Smooth muscle cell (in vitro differentiated cells): ENCODE results near the gene ATG16L1. TPM values are rescaled to one million over a fixed set of nuclear protein-coding genes. Genes with fewer than 3 reads are reported as not detected.

Experiments used
- DNase-seq: peaks from one replicate; lab custom pipeline; 2025; ENCODE audit not compliant: unreplicated experiment; lab: John Stamatoyannopoulos, UW
- H2AFZ ChIP-seq: fragments of 200-600 bp; sonication (generic); 2 replicates; pipeline ENCODE4 v1.6.0; 2016; ENCODE audit warnings: antibody characterized with exemption, low read depth, mild to moderate bottlenecking
- H3F3A ChIP-seq: fragments of 200-600 bp; sonication (generic); 2 replicates; pipeline ENCODE4 v1.6.0; 2017; ENCODE audit warnings: antibody characterized with exemption, low read depth
- H3K27ac ChIP-seq: fragments of 200-600 bp; sonication (generic); 2 replicates; pipeline ENCODE4 v1.5.1; 2016; ENCODE audit warnings: low read depth, mild to moderate bottlenecking
- H3K27me3 ChIP-seq: fragments of 200-600 bp; sonication (generic); 2 replicates; pipeline ENCODE4 v1.6.1; 2016; ENCODE audit warnings: low read depth, mild to moderate bottlenecking
- H3K36me3 ChIP-seq: fragments of 200-600 bp; sonication (generic); 2 replicates; pipeline ENCODE4 v1.5.1; 2016; ENCODE audit warnings: low read depth
- H3K4me1 ChIP-seq: fragments of 200-600 bp; sonication (generic); 2 replicates; pipeline ENCODE4 v1.5.1; 2016; ENCODE audit warnings: low read depth
- H3K4me2 ChIP-seq: fragments of 200-600 bp; sonication (generic); 2 replicates; pipeline ENCODE4 v1.6.0; 2016; ENCODE audit warnings: mild to moderate bottlenecking
- H3K4me3 ChIP-seq: fragments of 200-600 bp; sonication (generic); 2 replicates; pipeline ENCODE4 v1.5.1; 2016; ENCODE audit warnings: mild to moderate bottlenecking
- H3K79me2 ChIP-seq: fragments of 200-600 bp; sonication (generic); 2 replicates; pipeline ENCODE4 v1.6.0; 2016; ENCODE audit warnings: low read depth, mild to moderate bottlenecking
- H3K9ac ChIP-seq: fragments of 200-600 bp; sonication (generic); 2 replicates; pipeline ENCODE4 v1.6.0; 2016; ENCODE audit warnings: low read depth
- H3K9me3 ChIP-seq: fragments of 200-600 bp; sonication (generic); replicated peaks from 2 replicates; pipeline ENCODE4 v1.5.1; 2016; ENCODE audit warnings: low read depth
- H4K20me1 ChIP-seq: fragments of 200-600 bp; sonication (generic); 2 replicates; pipeline ENCODE4 v1.6.0; 2016; ENCODE audit warnings: low read depth
- WGBS: methylation state at CpG from one replicate; pipeline ENCODE4 v1.1.7; 2016; ENCODE audit warnings: low lambda C conversion rate; 5-methylcytosine and 5-hydroxymethylcytosine counted together
- polyA plus RNA-seq: library from polyadenylated mRNA; unstranded; fragments of >200 nt; fragmentation: Nextera tagmentation; extraction: Ambion mirVana; gene quantifications from 2 replicates; pipeline ENCODE4 v1.2.1, GENCODE V29; 2016
- total RNA-seq: library from RNA; depleted of rRNA; stranded (reverse); fragments of >200 nt; gene quantifications from 2 replicates; pipeline ENCODE4 v1.2.3, GENCODE V29; 2014
- TF ChIP-seq, protein P1 (sequence below): fragments of 200-600 bp; sonication (generic); IDR thresholded peaks from 2 replicates; pipeline ENCODE4 v1.5.1; 2017; ENCODE audit warnings: borderline replicate concordance, mild to moderate bottlenecking, antibody characterized with exemption; ENCODE audit not compliant: insufficient read depth, poor library complexity, severe bottlenecking

The ATG16L1 gene
- total and polyA plus RNA-seq, 2 experiments from 2014 or later, result 12.5 to 26.4 TPM

DNA sequence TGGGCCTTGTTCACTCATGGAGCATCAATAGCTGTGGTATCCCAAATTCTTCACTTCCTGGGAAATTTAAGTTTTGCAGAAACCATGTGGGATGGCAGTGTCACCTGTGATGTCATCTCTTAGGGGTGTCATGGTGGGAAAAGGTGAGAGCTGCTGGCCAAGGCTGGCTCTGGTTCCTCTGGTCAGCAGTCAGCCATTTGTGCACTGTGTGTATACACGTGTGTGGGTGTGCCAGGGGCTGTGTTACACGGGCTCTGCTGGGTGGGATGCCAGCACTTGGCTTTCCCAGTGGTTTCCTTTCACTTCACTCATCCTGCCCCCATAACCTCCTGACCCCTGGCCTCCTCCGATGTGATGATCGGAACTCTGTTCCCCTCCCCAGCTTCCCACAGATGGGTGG is 77.4 kb downstream of the ATG16L1 start:
- WGBS, result 97% methylated on average over 4 of the region's 4 CpGs
- H3K79me2 ChIP-seq, result no peaks in the 10 kb centered on the region
- H3K27me3 ChIP-seq, result no peaks in the 10 kb centered on the region
- no peak overlapping the region for H3K4me2 ChIP-seq
- no peak overlapping the region for H3K27ac ChIP-seq
- H3K9me3 ChIP-seq, result no peaks in the 10 kb centered on the region
- H3K4me3 ChIP-seq, result no peak overlapping the region
- H3K36me3 ChIP-seq, result no peaks in the 10 kb centered on the region
- H4K20me1 ChIP-seq, result no peaks in the 10 kb centered on the region
- peaks cover 8% of the 10 kb centered on the region for H3K4me1 ChIP-seq
- no peak overlapping the region for H3K9ac ChIP-seq
- no peak for DNase-seq
- no peak overlapping the region for H2AFZ ChIP-seq
- TF ChIP-seq, protein P1, sequence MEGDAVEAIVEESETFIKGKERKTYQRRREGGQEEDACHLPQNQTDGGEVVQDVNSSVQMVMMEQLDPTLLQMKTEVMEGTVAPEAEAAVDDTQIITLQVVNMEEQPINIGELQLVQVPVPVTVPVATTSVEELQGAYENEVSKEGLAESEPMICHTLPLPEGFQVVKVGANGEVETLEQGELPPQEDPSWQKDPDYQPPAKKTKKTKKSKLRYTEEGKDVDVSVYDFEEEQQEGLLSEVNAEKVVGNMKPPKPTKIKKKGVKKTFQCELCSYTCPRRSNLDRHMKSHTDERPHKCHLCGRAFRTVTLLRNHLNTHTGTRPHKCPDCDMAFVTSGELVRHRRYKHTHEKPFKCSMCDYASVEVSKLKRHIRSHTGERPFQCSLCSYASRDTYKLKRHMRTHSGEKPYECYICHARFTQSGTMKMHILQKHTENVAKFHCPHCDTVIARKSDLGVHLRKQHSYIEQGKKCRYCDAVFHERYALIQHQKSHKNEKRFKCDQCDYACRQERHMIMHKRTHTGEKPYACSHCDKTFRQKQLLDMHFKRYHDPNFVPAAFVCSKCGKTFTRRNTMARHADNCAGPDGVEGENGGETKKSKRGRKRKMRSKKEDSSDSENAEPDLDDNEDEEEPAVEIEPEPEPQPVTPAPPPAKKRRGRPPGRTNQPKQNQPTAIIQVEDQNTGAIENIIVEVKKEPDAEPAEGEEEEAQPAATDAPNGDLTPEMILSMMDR, result no peak
- no peaks in the 10 kb centered on the region for H3F3A ChIP-seq

DNA sequence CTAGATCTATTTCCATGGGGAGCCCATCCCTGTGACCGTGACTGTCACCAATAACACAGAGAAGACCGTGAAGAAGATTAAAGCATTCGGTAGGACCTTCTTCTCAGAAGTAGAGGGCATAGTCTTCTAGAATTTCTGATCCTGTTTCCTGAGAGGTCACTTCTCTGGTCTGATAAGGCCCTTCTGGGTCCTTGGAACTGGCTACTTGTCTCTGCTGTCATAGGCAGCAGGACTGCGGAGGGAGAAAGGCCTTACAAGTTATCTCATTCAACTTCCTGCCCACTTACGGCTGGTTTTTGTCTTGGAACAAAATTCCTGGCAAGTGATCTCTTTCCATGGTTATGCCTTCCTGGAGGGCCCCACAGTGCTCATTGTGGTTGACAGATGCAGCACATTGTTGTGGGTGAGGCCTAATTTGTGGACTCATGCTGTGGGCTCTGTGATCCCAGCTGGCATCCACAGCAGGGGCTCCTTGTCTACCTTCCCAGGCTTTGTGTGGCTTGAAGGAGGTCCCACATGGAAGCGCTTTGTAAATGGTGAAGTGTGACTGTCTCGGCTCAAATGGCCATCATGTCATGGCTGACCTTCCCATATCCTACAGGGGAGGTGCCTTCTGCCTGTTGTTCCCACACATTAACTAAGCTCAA is 78.1 kb downstream of the ATG16L1 start:
- H3F3A ChIP-seq, result no peaks in the 10 kb centered on the region
- no peaks in the 10 kb centered on the region for H3K36me3 ChIP-seq
- peak overlapping the region; percentile 1 for H3K4me2 ChIP-seq
- no peaks in the 10 kb centered on the region for H4K20me1 ChIP-seq
- H2AFZ ChIP-seq, result peak overlapping the region; percentile 20
- peak overlapping the region; percentile 7 for H3K27ac ChIP-seq
- H3K27me3 ChIP-seq, result no peaks in the 10 kb centered on the region
- no peak overlapping the region for H3K4me3 ChIP-seq
- H3K9ac ChIP-seq, result no peak overlapping the region
- TF ChIP-seq, protein P1, result no peak
- WGBS, result 42% methylated on average over 7 of the region's 7 CpGs
- no peaks in the 10 kb centered on the region for H3K9me3 ChIP-seq
- DNase-seq, result no peak
- H3K79me2 ChIP-seq, result no peaks in the 10 kb centered on the region
- H3K4me1 ChIP-seq, result peaks cover 8% of the 10 kb centered on the region

DNA sequence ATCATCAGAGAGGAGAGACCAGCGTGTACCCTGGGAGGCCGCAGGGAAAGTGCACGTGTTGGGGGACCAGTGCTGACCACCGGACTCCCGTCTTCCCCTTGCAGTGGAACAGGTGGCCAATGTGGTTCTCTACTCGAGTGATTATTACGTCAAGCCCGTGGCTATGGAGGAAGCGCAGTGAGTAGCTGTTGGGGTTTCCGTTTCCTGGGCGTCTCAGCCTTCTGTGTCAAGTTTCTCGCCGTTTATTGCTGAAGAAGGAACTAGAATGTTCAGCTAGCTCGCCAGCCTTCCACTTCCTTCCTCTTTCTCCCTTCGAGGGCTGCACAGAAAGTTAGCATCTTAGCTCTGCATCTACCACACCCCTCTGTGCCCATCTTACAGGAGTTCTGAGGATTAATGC is 80.1 kb downstream of the ATG16L1 start:
- no peak for DNase-seq

More for the DNA sequence above, 80.1 kb downstream of the ATG16L1 start:
- no peak overlapping the region for H2AFZ ChIP-seq
- no peak overlapping the region for H3K9ac ChIP-seq
- no peak overlapping the region for H3K27ac ChIP-seq
- no peaks in the 10 kb centered on the region for H3K9me3 ChIP-seq
- no peak overlapping the region for H3K4me3 ChIP-seq
- no peaks in the 10 kb centered on the region for H3K36me3 ChIP-seq
- no peaks in the 10 kb centered on the region for H3F3A ChIP-seq
- 91% methylated on average over 15 of the region's 15 CpGs for WGBS
- TF ChIP-seq, protein P1, result no peak
- no peaks in the 10 kb centered on the region for H3K27me3 ChIP-seq
- no peaks in the 10 kb centered on the region for H4K20me1 ChIP-seq
- no peak overlapping the region for H3K4me2 ChIP-seq
- H3K4me1 ChIP-seq, result peaks cover 8% of the 10 kb centered on the region
- no peaks in the 10 kb centered on the region for H3K79me2 ChIP-seq
